ENCODE data around the gene RAG2. TPM values are rescaled to one million over a fixed set of nuclear protein-coding genes. Genes with fewer than 3 reads are reported as not detected.

The RAG2 gene
- total and polyA plus RNA-seq, 2 donors (not counting 1 experiment from before 2014, with no cell fraction given) = not detected

DNA sequence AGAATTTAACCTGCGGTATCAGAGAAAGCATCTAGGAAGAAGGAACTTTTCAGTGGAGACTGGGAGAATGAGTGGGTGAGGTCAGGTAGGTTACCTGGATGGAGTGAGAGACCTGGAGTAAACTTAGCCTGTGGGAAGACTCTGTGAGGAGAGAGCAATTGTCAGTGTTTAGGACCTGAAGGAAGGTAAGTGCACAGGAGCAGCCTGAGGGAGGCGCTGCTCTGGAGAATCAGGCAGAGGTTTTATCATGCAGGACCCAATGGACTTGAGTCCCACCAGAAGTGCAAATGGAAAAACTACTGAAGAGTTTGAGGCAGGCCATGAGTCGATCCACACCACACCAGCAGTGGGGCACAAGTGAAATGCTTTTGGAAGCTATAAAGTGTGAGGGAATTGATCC is 14.4 kb downstream of the RAG2 start:
- DNase-seq (no peak), ATAC-seq (ENCODE audit: low read depth) (no peak)
- H3K79me2 ChIP-seq (ENCODE audit: control insufficient read depth, insufficient read depth, low read length) = no peaks in the 10 kb centered on the region
- H3K27ac ChIP-seq (ENCODE audit: low read length in 2 of 2) = no peak overlapping the region
- no peak overlapping the region for H3K9ac ChIP-seq (ENCODE audit: low read length)
- no peaks in the 10 kb centered on the region for H3K4me1 ChIP-seq (ENCODE audit: control insufficient read depth in 2 of 2, insufficient read depth in 2 of 2, low read length in 2 of 2)
- no peaks in the 10 kb centered on the region for H3K9me3 Mint-ChIP-seq (ENCODE audit: insufficient read depth)
- ChIA-PET CTCF (no interaction called here), POLR2A (no interaction called here)
- H4K20me1 ChIP-seq (ENCODE audit: control insufficient read depth, insufficient read depth, low read length, poor library complexity, severe bottlenecking) = no peaks in the 10 kb centered on the region
- no peak overlapping the region for H3K4me2 ChIP-seq (replicated peaks; ENCODE audit: low read depth, low read length, poor library complexity, severe bottlenecking)
- 88% methylated on average over 2 of the region's 3 CpGs for WGBS (ENCODE audit: insufficient coverage)
- H3K36me3 ChIP-seq (replicated peaks in 1 of 2; ENCODE audit: control extremely low read depth in 1 of 2, control insufficient read depth in 1 of 2, extremely low read depth in 1 of 2, insufficient read depth in 2 of 2, low read length in 1 of 2) = no peaks in the 10 kb centered on the region
- H3K4me3 Mint-ChIP-seq = no peak overlapping the region
- intact Hi-C loops (cut with micrococcal nuclease) = no loop called here
- peaks cover 17% of the 10 kb centered on the region for H3K27me3 Mint-ChIP-seq
- no peak overlapping the region for H3K4me3 ChIP-seq (ENCODE audit: control extremely low read depth in 1 of 5, extremely low read depth in 1 of 5, insufficient read depth in 1 of 5, low read depth in 2 of 5, low read length in 4 of 5)
- no peak for TF ChIP-seq EZH2 (IDR thresholded peaks at IDR 0.05; ENCODE audit: borderline replicate concordance, insufficient read depth, low read depth, low read length, poor library complexity, severe bottlenecking)
- TF ChIP-seq, protein P1, sequence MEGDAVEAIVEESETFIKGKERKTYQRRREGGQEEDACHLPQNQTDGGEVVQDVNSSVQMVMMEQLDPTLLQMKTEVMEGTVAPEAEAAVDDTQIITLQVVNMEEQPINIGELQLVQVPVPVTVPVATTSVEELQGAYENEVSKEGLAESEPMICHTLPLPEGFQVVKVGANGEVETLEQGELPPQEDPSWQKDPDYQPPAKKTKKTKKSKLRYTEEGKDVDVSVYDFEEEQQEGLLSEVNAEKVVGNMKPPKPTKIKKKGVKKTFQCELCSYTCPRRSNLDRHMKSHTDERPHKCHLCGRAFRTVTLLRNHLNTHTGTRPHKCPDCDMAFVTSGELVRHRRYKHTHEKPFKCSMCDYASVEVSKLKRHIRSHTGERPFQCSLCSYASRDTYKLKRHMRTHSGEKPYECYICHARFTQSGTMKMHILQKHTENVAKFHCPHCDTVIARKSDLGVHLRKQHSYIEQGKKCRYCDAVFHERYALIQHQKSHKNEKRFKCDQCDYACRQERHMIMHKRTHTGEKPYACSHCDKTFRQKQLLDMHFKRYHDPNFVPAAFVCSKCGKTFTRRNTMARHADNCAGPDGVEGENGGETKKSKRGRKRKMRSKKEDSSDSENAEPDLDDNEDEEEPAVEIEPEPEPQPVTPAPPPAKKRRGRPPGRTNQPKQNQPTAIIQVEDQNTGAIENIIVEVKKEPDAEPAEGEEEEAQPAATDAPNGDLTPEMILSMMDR (IDR thresholded peaks at IDR 0.05) = no peak
- peaks cover 2% of the 10 kb centered on the region for H3K4me1 Mint-ChIP-seq
- peaks cover 0 to 6% (median 0%) of the 10 kb centered on the region in 4 experiments for H3K27me3 ChIP-seq (replicated peaks in 1 of 4; ENCODE audit: control extremely low read depth in 1 of 4, control insufficient read depth in 3 of 4, insufficient read depth in 4 of 4, low read length in 3 of 4)
- H3K27ac Mint-ChIP-seq = no peak overlapping the region
- H2AFZ ChIP-seq (ENCODE audit: insufficient read depth, low read depth, low read length, poor library complexity, severe bottlenecking) = no peak overlapping the region
- peaks cover 4 to 9% (median 8%) of the 10 kb centered on the region in 3 donors for H3K9me3 ChIP-seq (ENCODE audit: control extremely low read depth in 1 of 3, control insufficient read depth in 2 of 3, insufficient read depth in 1 of 3, low read length in 2 of 3)

DNA sequence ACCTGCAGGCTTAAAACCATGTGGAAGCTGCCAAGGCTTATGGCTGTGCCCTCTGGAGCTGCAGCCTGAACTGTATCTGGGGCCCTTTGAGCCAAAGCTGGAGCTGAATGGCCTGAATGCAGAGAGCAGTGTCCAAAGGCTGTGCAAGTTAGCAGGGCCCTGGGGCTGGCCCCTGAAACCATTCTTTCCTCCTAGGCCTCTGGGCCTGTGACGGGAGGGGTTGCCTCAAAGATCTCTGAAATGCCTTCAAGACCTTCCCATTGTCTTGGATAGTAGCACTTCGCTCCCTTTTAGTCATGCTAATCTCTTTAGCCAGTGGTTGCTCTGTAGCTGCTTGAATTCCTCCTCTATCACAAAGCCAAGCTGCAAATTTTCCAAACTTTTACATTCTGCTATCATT is 16.5 kb downstream of the RAG2 start:
- H3K4me2 ChIP-seq (replicated peaks; ENCODE audit: low read depth, low read length, poor library complexity, severe bottlenecking) = no peak overlapping the region
- H3K9ac ChIP-seq (ENCODE audit: low read length) = no peak overlapping the region
- no peaks in the 10 kb centered on the region for H3K4me1 ChIP-seq (ENCODE audit: control insufficient read depth in 2 of 2, insufficient read depth in 2 of 2, low read length in 2 of 2)
- no peaks in the 10 kb centered on the region for H3K36me3 ChIP-seq (replicated peaks in 1 of 2; ENCODE audit: control extremely low read depth in 1 of 2, control insufficient read depth in 1 of 2, extremely low read depth in 1 of 2, insufficient read depth in 2 of 2, low read length in 1 of 2)
- H2AFZ ChIP-seq (ENCODE audit: insufficient read depth, low read depth, low read length, poor library complexity, severe bottlenecking) = no peak overlapping the region
- Mint-ChIP-seq H3K9me3 (ENCODE audit: insufficient read depth) (no peaks in the 10 kb centered on the region), H3K27me3 (peaks cover 16% of the 10 kb centered on the region), H3K4me3 (no peak overlapping the region), H3K4me1 (no peaks in the 10 kb centered on the region), H3K27ac (no peak overlapping the region)
- peaks cover 0 to 6% (median 0%) of the 10 kb centered on the region in 4 experiments for H3K27me3 ChIP-seq (replicated peaks in 1 of 4; ENCODE audit: control extremely low read depth in 1 of 4, control insufficient read depth in 3 of 4, insufficient read depth in 4 of 4, low read length in 3 of 4)
- no peak overlapping the region for H3K4me3 ChIP-seq (ENCODE audit: control extremely low read depth in 1 of 5, extremely low read depth in 1 of 5, insufficient read depth in 1 of 5, low read depth in 2 of 5, low read length in 4 of 5)
- H3K79me2 ChIP-seq (ENCODE audit: control insufficient read depth, insufficient read depth, low read length) = no peaks in the 10 kb centered on the region
- H3K27ac ChIP-seq (ENCODE audit: low read length in 2 of 2) = no peak overlapping the region
- ATAC-seq (ENCODE audit: low read depth) (no peak), DNase-seq (no peak)
- intact Hi-C loops (cut with micrococcal nuclease) = no loop called here
- peaks cover 4 to 9% (median 8%) of the 10 kb centered on the region in 3 donors for H3K9me3 ChIP-seq (ENCODE audit: control extremely low read depth in 1 of 3, control insufficient read depth in 2 of 3, insufficient read depth in 1 of 3, low read length in 2 of 3)
- 89% methylated on average over 2 of the region's 2 CpGs for WGBS (ENCODE audit: insufficient coverage)
- CTCF ChIA-PET = no interaction called here
- no peaks in the 10 kb centered on the region for H4K20me1 ChIP-seq (ENCODE audit: control insufficient read depth, insufficient read depth, low read length, poor library complexity, severe bottlenecking)
- POLR2A ChIA-PET = no interaction called here
- TF ChIP-seq, protein P1 (IDR thresholded peaks at IDR 0.05) = no peak
- no peak for TF ChIP-seq EZH2 (IDR thresholded peaks at IDR 0.05; ENCODE audit: borderline replicate concordance, insufficient read depth, low read depth, low read length, poor library complexity, severe bottlenecking)

All from B cell (primary cell).